H9 (cell line): ENCODE results near the gene CADPS. TPM values are rescaled to one million over a fixed set of nuclear protein-coding genes. Genes with fewer than 3 reads are reported as not detected.

Experiments used
- DNase-seq: peaks from one replicate; pipeline ENCODE4 v3.0.0-alpha.2; 2017
- H2AFZ ChIP-seq: one replicate; pipeline ENCODE4 v1.6.1; 2013; ENCODE audit warnings: mild to moderate bottlenecking, low read length, control low read depth, moderate library complexity
- H2AK5ac ChIP-seq: 2 replicates; pipeline ENCODE4 v1.6.1; 2013; ENCODE audit warnings: low read length, control low read depth, mixed read lengths; ENCODE audit not compliant: insufficient read length
- H2BK120ac ChIP-seq: one replicate; pipeline ENCODE4 v1.6.1; 2013; ENCODE audit warnings: low read depth, mild to moderate bottlenecking, low read length, control low read depth, inconsistent platforms; ENCODE audit not compliant: poor library complexity, severe bottlenecking
- H2BK12ac ChIP-seq: 2 replicates; pipeline ENCODE4 v1.6.1; 2013; ENCODE audit warnings: low read length, control low read depth, mixed read lengths, low read depth; ENCODE audit not compliant: insufficient read length
- H2BK15ac ChIP-seq: 2 replicates; pipeline ENCODE4 v1.6.1; 2013; ENCODE audit warnings: low read depth, low read length, control low read depth
- H2BK20ac ChIP-seq: one replicate; pipeline ENCODE4 v1.6.1; 2013; ENCODE audit warnings: low read depth, mild to moderate bottlenecking, low read length, control low read depth, inconsistent platforms; ENCODE audit not compliant: poor library complexity, severe bottlenecking
- H2BK5ac ChIP-seq: 2 replicates; pipeline ENCODE4 v1.6.1; 2013; ENCODE audit warnings: low read length, control low read depth, mixed read lengths; ENCODE audit not compliant: insufficient read length
- H3K14ac ChIP-seq: 2 replicates; pipeline ENCODE4 v1.6.1; 2013; ENCODE audit warnings: low read length, control low read depth; ENCODE audit not compliant: insufficient read depth
- H3K18ac ChIP-seq: 2 replicates; pipeline ENCODE4 v1.6.1; 2013; ENCODE audit warnings: low read depth, mild to moderate bottlenecking, mixed read lengths, low read length, control low read depth; ENCODE audit not compliant: insufficient read length
- H3K23ac ChIP-seq: 2 replicates; pipeline ENCODE4 v1.6.1; 2013; ENCODE audit warnings: low read length, control low read depth, mixed read lengths, low read depth; ENCODE audit not compliant: insufficient read length
- H3K23me2 ChIP-seq: 2 replicates; pipeline ENCODE4 v1.6.1; 2013; ENCODE audit warnings: low read depth, mild to moderate bottlenecking, mixed read lengths, low read length, control low read depth; ENCODE audit not compliant: insufficient read length, poor library complexity, severe bottlenecking
- H3K27ac ChIP-seq: 2 replicates; pipeline ENCODE4 v1.5.1; 2013; ENCODE audit warnings: low read length, control low read depth, mixed read lengths, low read depth; ENCODE audit not compliant: insufficient read length
- H3K27me3 ChIP-seq: 2 replicates; pipeline ENCODE4 v1.6.1; 2013; ENCODE audit warnings: low read length, control low read depth, inconsistent platforms; ENCODE audit not compliant: insufficient read depth
- H3K4ac ChIP-seq: 2 replicates; pipeline ENCODE4 v1.6.1; 2013; ENCODE audit warnings: low read depth, mild to moderate bottlenecking, control low read depth, inconsistent platforms, low read length, moderate library complexity
- H3K4me1 ChIP-seq: 2 replicates; pipeline ENCODE4 v1.6.1; 2013; ENCODE audit warnings: low read length, control low read depth, inconsistent platforms; ENCODE audit not compliant: insufficient read depth
- H3K4me2 ChIP-seq: 2 replicates; pipeline ENCODE4 v1.6.1; 2013; ENCODE audit warnings: low read length, control low read depth, mixed read lengths; ENCODE audit not compliant: insufficient read length, insufficient read depth
- H3K56ac ChIP-seq: 2 replicates; pipeline ENCODE4 v1.6.1; 2013; ENCODE audit warnings: low read depth, mild to moderate bottlenecking, mixed read lengths, low read length, control low read depth; ENCODE audit not compliant: insufficient read length
- H3K79me1 ChIP-seq: 2 replicates; pipeline ENCODE4 v1.6.1; 2013; ENCODE audit warnings: low read depth, mild to moderate bottlenecking, moderate library complexity, low read length, control low read depth, inconsistent platforms; ENCODE audit not compliant: insufficient read depth, poor library complexity, severe bottlenecking
- H3K79me2 ChIP-seq: 2 replicates; pipeline ENCODE4 v1.6.1; 2013; ENCODE audit warnings: low read length, control low read depth, inconsistent platforms; ENCODE audit not compliant: insufficient read depth
- H3K9ac ChIP-seq: 2 replicates; pipeline ENCODE4 v1.6.1; 2013; ENCODE audit warnings: low read length, control low read depth, mixed read lengths; ENCODE audit not compliant: insufficient read length; ENCODE audit errors: extremely low read depth
- H3K9me3 ChIP-seq: one replicate; pipeline ENCODE4 v1.6.1; 2013; ENCODE audit warnings: low read depth, low read length, inconsistent platforms; ENCODE audit not compliant: control insufficient read depth
- H3T11ph ChIP-seq: one replicate; pipeline ENCODE4 v1.6.1; 2013; ENCODE audit warnings: mild to moderate bottlenecking, low read length, control low read depth, inconsistent platforms
- H4K20me1 ChIP-seq: one replicate; pipeline ENCODE4 v1.6.1; 2013; ENCODE audit not compliant: control insufficient read depth, insufficient read length, insufficient read depth
- H4K5ac ChIP-seq: 2 replicates; pipeline ENCODE4 v1.6.1; 2013; ENCODE audit warnings: low read depth, mild to moderate bottlenecking, mixed read lengths, low read length, control low read depth; ENCODE audit not compliant: insufficient read length
- H4K8ac ChIP-seq: replicated peaks from 2 replicates; pipeline ENCODE4 v1.6.1; 2013; ENCODE audit warnings: low read length, control low read depth, mixed read lengths, low read depth; ENCODE audit not compliant: insufficient read length
- H4K91ac ChIP-seq: 2 replicates; pipeline ENCODE4 v1.6.1; 2013; ENCODE audit warnings: low read depth, mild to moderate bottlenecking, moderate library complexity, mixed read lengths, low read length, control low read depth; ENCODE audit not compliant: insufficient read length
- H3K27ac Mint-ChIP-seq, 3 experiments: 2 replicates in 2 of 3; 3 replicates in 1 of 3; pipeline ENCODE4 v1.8.0; 2020 to 2021; ENCODE audit warnings: mixed read lengths in 3 of 3, mild to moderate bottlenecking in 1 of 3, moderate library complexity in 1 of 3
- H3K27me3 Mint-ChIP-seq: 2 replicates; pipeline ENCODE4 v1.8.0; 2021; ENCODE audit warnings: low read depth, mild to moderate bottlenecking, moderate library complexity, mixed read lengths
- H3K36me3 Mint-ChIP-seq, 3 experiments: 2 replicates in 2 of 3; 3 replicates in 1 of 3; pipeline ENCODE4 v1.8.0; 2020 to 2021; ENCODE audit warnings: low read depth in 3 of 3, mixed read lengths in 3 of 3; ENCODE audit not compliant: insufficient read depth in 1 of 3
- H3K4me1 Mint-ChIP-seq, 2 experiments: 2 replicates each; pipeline ENCODE4 v1.8.0; 2020; ENCODE audit warnings: mixed read lengths in 2 of 2
- H3K4me3 Mint-ChIP-seq, 2 experiments: 2 replicates in 1 of 2; 3 replicates in 1 of 2; pipeline ENCODE4 v1.8.0; 2020 to 2021; ENCODE audit warnings: mild to moderate bottlenecking in 2 of 2, mixed read lengths in 2 of 2, moderate library complexity in 1 of 2
- H3K9me3 Mint-ChIP-seq, 2 experiments: 2 replicates in 1 of 2; 3 replicates in 1 of 2; pipeline ENCODE4 v1.8.0; 2020; ENCODE audit warnings: mild to moderate bottlenecking in 2 of 2, mixed read lengths in 2 of 2, moderate library complexity in 1 of 2
- CTCF ChIP-seq: fragments of 200-600 bp; sonication (generic); conservative IDR thresholded peaks from 3 replicates; pipeline ENCODE4 v1.8.0; 2021; ENCODE audit warnings: antibody characterized with exemption, mild to moderate bottlenecking
- WGBS: extraction: QIAGEN DNeasy Blood & Tissue Kit; methylation state at CpG from one replicate; pipeline ENCODE4 v1.1.7; 2013; ENCODE audit warnings: missing lambda C conversion rate, low lambda C conversion rate, mixed read lengths; ENCODE audit not compliant: insufficient read length; ENCODE audit errors: extremely low coverage; 5-methylcytosine and 5-hydroxymethylcytosine counted together
- total RNA-seq: library from RNA; stranded (reverse); gene quantifications from 2 replicates; pipeline ENCODE4 v1.2.1, GENCODE V29; 2021

Gene CADPS
- total RNA-seq, 1 experiment from 2014 or later = 6.6 TPM

- TF ChIP-seq CTCF = no peak
- no peak overlapping the region for H2BK120ac ChIP-seq
- H4K5ac ChIP-seq = no peak overlapping the region
- no peak overlapping the region for H4K8ac ChIP-seq
- no peak overlapping the region for H2BK12ac ChIP-seq
- no peak overlapping the region for H3K14ac ChIP-seq
- no peak overlapping the region for H3K27ac ChIP-seq
- no peak overlapping the region for H3K4ac ChIP-seq
- H3K56ac ChIP-seq = no peak overlapping the region
- H3K4me2 ChIP-seq = no peak overlapping the region
- no peak overlapping the region for H3T11ph ChIP-seq
- peaks cover 60% of the 10 kb centered on the region for H3K27me3 Mint-ChIP-seq
- no peaks in the 10 kb centered on the region; a peak in 1 of 5 replicates for H3K9me3 Mint-ChIP-seq
- H3K9ac ChIP-seq = no peak overlapping the region
- no peak overlapping the region for H3K27ac Mint-ChIP-seq
- no peak overlapping the region for H3K23ac ChIP-seq
- H3K4me3 Mint-ChIP-seq = no peak overlapping the region
- peaks cover 36 to 40% of the 10 kb centered on the region in 2 experiments for H3K4me1 Mint-ChIP-seq
- no peaks in the 10 kb centered on the region for H4K20me1 ChIP-seq
- no peaks in the 10 kb centered on the region for H3K79me1 ChIP-seq
- no peak overlapping the region for H2BK15ac ChIP-seq
- H2BK20ac ChIP-seq = no peak overlapping the region
- H3K36me3 Mint-ChIP-seq = no peaks in the 10 kb centered on the region
- no peak for DNase-seq
- H2BK5ac ChIP-seq = no peak overlapping the region
- no peaks in the 10 kb centered on the region; the same call in 1 of the 2 replicates for H3K4me1 ChIP-seq
- H4K91ac ChIP-seq = no peak overlapping the region
- H2AFZ ChIP-seq = no peak overlapping the region
- no CpG with 5 or more reads among the region's 6 CpGs for WGBS
- peaks cover 43% of the 10 kb centered on the region for H3K27me3 ChIP-seq
- peaks cover 4% of the 10 kb centered on the region for H3K23me2 ChIP-seq
- H3K18ac ChIP-seq = no peak overlapping the region
- H2AK5ac ChIP-seq = no peak overlapping the region
- no peaks in the 10 kb centered on the region for H3K9me3 ChIP-seq
- H3K79me2 ChIP-seq = no peaks in the 10 kb centered on the region
Observed at GRCh38 chr3:62363275-62363674, 511.9 kb downstream of the CADPS start.
